Measurements from ENCODE around the gene TRERF1. TPM values are rescaled to one million over a fixed set of nuclear protein-coding genes. Genes with fewer than 3 reads are reported as not detected.

Gene TRERF1
- total RNA-seq, 1 experiment from 2014 or later = 22.3 TPM

GRCh38 chr6:42405021-42405420 lies 46.7 kb downstream of the TRERF1 start (continued):
- TF ChIP-seq RORB (CRISPR knock-in tag; IDR thresholded peaks at IDR 0.05) (no peak), ZNF671 (CRISPR knock-in tag; IDR thresholded peaks at IDR 0.05) (no peak)

- ATAC-seq (peak; percentile 88), DNase-seq (ENCODE audit: low spot score) (no peak)
- H3K4me3 Mint-ChIP-seq = peak overlapping the region; percentile 18; the same call in 1 of the 2 replicates
- H3K9me3 Mint-ChIP-seq = no peaks in the 10 kb centered on the region
- H3K27ac Mint-ChIP-seq = peak overlapping the region; percentile 84
- CTCF ChIA-PET = interaction anchor here (0.7 to 2.4 kb wide), 9 partner anchors 9 to 144 kb away, joined by 3 to 28 read pairs (median 6); no protein-coding TSS in a partner anchor
- peaks cover 72% of the 10 kb centered on the region for H3K4me1 Mint-ChIP-seq
- H3K36me3 Mint-ChIP-seq = no peaks in the 10 kb centered on the region
- POLR2A ChIA-PET = interaction anchor here (0.6 to 1.2 kb wide), 3 partner anchors 24 to 97 kb away, joined by 4 to 5 read pairs (median 5); no protein-coding TSS in a partner anchor
- H3K27me3 Mint-ChIP-seq (ENCODE audit: low read depth) = no peaks in the 10 kb centered on the region
- TF ChIP-seq USF2 (CRISPR knock-in tag; IDR thresholded peaks at IDR 0.05) (peak; percentile 37; the same call in 1 of the 2 replicates), E2F4 (CRISPR knock-in tag; IDR thresholded peaks at IDR 0.05; ENCODE audit: borderline replicate concordance, low read depth) (no peak), AR (CRISPR knock-in tag; IDR thresholded peaks at IDR 0.05) (no peak), CTCF (IDR thresholded peaks at IDR 0.05) (no peak)
These were observed 47.2 kb downstream of the TRERF1 start for GRCh38 chr6:42404484-42404883.

GRCh38 chr6:42403831-42404230 lies 47.9 kb downstream of the TRERF1 start:
- POLR2A ChIA-PET = no interaction called here
- no peaks in the 10 kb centered on the region for H3K27me3 Mint-ChIP-seq (ENCODE audit: low read depth)
- no peaks in the 10 kb centered on the region for H3K36me3 Mint-ChIP-seq
- H3K4me3 Mint-ChIP-seq = no peak overlapping the region
- no peak for ATAC-seq
- H3K27ac Mint-ChIP-seq = peak overlapping the region; percentile 84; the same call in 1 of the 2 replicates
- DNase-seq (ENCODE audit: low spot score) = no peak
- no peaks in the 10 kb centered on the region for H3K9me3 Mint-ChIP-seq
- CTCF ChIA-PET = interaction anchor here (0.6 to 2.4 kb wide), 8 partner anchors 8 to 144 kb away, joined by 3 to 28 read pairs (median 4); no protein-coding TSS in a partner anchor
- TF ChIP-seq ZMAT4 (CRISPR knock-in tag; IDR thresholded peaks at IDR 0.05) (no peak), ZNF263 (CRISPR knock-in tag; IDR thresholded peaks at IDR 0.05; ENCODE audit: low read depth) (no peak), ATF6 (CRISPR knock-in tag; IDR thresholded peaks at IDR 0.05) (no peak), GABPB1 (CRISPR knock-in tag; IDR thresholded peaks at IDR 0.05) (no peak)
- peaks cover 67% of the 10 kb centered on the region for H3K4me1 Mint-ChIP-seq

GRCh38 chr6:42403421-42403820 lies 48.3 kb downstream of the TRERF1 start:
- CTCF ChIA-PET = interaction anchor here (0.7 to 2.4 kb wide), 6 partner anchors 17 to 144 kb away, joined by 3 to 28 read pairs (median 3); no protein-coding TSS in a partner anchor

More at GRCh38 chr6:42403421-42403820, 48.3 kb downstream of the TRERF1 start:
- no peaks in the 10 kb centered on the region for H3K9me3 Mint-ChIP-seq
- H3K36me3 Mint-ChIP-seq = no peaks in the 10 kb centered on the region
- peaks cover 65% of the 10 kb centered on the region for H3K4me1 Mint-ChIP-seq
- no peak overlapping the region for H3K4me3 Mint-ChIP-seq
- TF ChIP-seq SP1 (CRISPR knock-in tag; conservative IDR thresholded peaks at IDR 0.05) = no peak
- TF ChIP-seq GRHL2 (CRISPR knock-in tag; IDR thresholded peaks at IDR 0.05; ENCODE audit: insufficient replicate concordance, severe bottlenecking) = no peak
- no peak for TF ChIP-seq ATF2 (CRISPR knock-in tag; IDR thresholded peaks at IDR 0.05; ENCODE audit: borderline replicate concordance, low read depth)
- no peak for TF ChIP-seq ZNF425 (CRISPR knock-in tag; conservative IDR thresholded peaks at IDR 0.05)
- DNase-seq (ENCODE audit: low spot score) (no peak), ATAC-seq (no peak)
- no peaks in the 10 kb centered on the region for H3K27me3 Mint-ChIP-seq (ENCODE audit: low read depth)
- H3K27ac Mint-ChIP-seq = no peak overlapping the region
- POLR2A ChIA-PET = no interaction called here

Measured in WTC11 (cell line).